HEK293 (cell line): ENCODE data around the gene P4HA3.

Source experiments
- GFI1B ChIP-seq: fragments of 450-650 bp; formaldehyde crosslinking; IDR thresholded peaks from 2 replicates; pipeline ENCODE4 v1.5.1; 2016; ENCODE audit warnings: missing biosample characterization, missing genetic modification characterization
- ZNF701 ChIP-seq: fragments of 450-650 bp; formaldehyde crosslinking; IDR thresholded peaks from 2 replicates; pipeline ENCODE4 v1.5.1; 2016; ENCODE audit warnings: missing biosample characterization, missing genetic modification characterization
- ZNF776 ChIP-seq: fragments of 450-650 bp; formaldehyde crosslinking; IDR thresholded peaks from 2 replicates; pipeline ENCODE4 v1.5.0; 2017; ENCODE audit warnings: missing biosample characterization, missing genetic modification characterization, borderline replicate concordance
- TF ChIP-seq, protein P1 (sequence below): sonication (generic); formaldehyde crosslinking; IDR thresholded peaks from 2 replicates; pipeline ENCODE4 v1.8.1; 2022; ENCODE audit warnings: mild to moderate bottlenecking, moderate library complexity, missing genetic modification reagents

DNA sequence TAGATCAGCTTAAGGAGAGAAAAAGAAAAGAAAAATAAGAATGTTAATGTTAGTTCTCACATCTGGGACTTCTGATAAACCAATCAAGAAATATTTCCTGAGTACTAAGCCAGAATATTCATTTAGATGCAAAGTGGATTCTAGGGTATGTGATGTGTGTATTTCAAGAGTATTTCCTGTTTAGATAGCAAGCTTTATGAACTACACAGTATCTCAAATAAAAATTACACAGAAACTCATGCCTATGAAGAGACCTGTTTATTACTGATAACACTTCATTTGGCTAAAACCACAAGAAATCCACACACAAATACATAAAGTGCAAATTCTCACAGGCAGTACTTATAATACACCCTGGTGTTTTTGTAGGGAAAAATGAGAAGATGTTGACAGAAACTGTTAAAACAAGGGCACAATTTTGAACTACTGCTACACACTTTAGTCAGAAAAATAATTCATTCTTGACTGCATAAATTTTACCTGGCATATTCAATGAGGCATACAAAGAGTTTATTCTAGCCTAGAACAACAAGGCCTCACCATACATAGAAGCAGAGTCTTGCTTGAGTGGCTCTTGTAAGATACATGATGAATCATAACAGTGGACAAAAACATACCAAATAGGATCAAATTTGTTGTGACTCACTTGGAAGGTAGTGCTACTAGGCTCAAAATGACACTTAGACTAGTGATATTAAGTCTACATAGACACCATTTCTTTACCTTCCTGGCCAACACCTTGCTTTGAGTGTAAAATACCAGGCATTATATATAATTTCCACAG lies 18.8 kb upstream of the P4HA3 start:
- TF ChIP-seq ZNF701 (tag by site-specific recombination): no peak
- no peak for TF ChIP-seq ZNF776 (tag by site-specific recombination)
- no peak for TF ChIP-seq GFI1B (tag by site-specific recombination)
- TF ChIP-seq, protein P1, sequence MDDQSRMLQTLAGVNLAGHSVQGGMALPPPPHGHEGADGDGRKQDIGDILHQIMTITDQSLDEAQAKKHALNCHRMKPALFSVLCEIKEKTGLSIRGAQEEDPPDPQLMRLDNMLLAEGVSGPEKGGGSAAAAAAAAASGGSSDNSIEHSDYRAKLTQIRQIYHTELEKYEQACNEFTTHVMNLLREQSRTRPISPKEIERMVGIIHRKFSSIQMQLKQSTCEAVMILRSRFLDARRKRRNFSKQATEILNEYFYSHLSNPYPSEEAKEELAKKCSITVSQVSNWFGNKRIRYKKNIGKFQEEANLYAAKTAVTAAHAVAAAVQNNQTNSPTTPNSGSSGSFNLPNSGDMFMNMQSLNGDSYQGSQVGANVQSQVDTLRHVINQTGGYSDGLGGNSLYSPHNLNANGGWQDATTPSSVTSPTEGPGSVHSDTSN (CRISPR knock-in tag): no peak
